ENCODE measurements around the gene PRRT4. TPM values are rescaled to one million over a fixed set of nuclear protein-coding genes. Genes with fewer than 3 reads are reported as not detected.

The PRRT4 gene
- total and polyA plus RNA-seq, 2 of the 13 experiments (the other 11 are each of a cell fraction or from before 2014, with no cell fraction given): not detected

DNA sequence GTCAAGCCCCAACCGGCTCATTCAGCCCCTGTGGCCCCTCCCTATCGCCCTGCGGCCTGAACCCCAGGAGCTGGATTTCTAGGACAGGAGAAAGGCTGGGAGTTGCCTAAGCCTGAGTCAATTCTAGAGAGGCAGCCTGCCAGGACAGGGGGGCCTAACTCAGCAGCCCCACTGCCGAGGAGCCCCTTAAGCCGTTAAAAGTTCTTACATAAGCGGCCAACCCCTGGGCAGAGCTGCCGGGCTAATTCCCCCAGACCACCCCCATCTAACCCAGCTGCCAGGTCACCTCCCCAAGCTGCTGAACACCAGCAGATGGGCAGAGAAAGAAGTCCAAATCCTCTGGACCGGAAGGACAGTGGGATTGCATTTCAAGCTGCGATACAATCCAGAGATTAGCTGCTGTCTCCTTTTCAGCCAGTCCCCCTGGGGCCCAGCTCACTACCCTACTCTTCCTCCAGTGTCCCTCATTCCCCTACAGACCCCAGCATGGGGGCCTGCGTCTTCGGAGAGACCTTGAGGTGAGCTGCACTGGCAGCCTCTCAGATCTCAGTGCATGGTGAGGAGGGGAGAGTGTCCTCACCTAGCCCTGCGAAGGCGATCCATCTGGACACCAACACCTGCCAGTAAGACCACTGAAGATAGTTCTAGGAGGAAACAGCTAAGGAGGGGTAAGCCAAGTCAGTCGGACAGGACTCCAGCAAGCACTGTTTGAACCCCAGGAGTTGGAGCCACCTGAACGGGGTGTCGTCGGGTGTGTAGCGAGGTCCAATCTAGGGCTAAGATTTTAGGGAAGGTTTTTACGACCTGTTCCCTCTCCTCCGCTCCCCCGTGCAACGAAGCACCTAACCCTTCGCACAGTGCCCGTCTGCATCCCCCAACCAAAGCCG, 47.5 kb upstream of the PRRT4 start (continued):
- TF ChIP-seq PAWR (CRISPR knock-in tag; IDR thresholded peaks at IDR 0.05; ENCODE audit: borderline replicate concordance) (no peak), ATM (IDR thresholded peaks at IDR 0.05; ENCODE audit: borderline replicate concordance) (no peak), ZSCAN21 (CRISPR knock-in tag; IDR thresholded peaks at IDR 0.05; ENCODE audit: borderline replicate concordance) (no peak), MTF1 (CRISPR knock-in tag; IDR thresholded peaks at IDR 0.05) (no peak), ETV5 (CRISPR knock-in tag; IDR thresholded peaks at IDR 0.05; ENCODE audit: borderline replicate concordance) (peak; percentile 70; the same call in 1 of the 2 replicates), XBP1 (CRISPR knock-in tag; IDR thresholded peaks at IDR 0.05) (no peak), ZNF3 (CRISPR knock-in tag; IDR thresholded peaks at IDR 0.05) (no peak), DMAP1 (CRISPR knock-in tag; IDR thresholded peaks at IDR 0.05) (no peak), ZNF614 (CRISPR knock-in tag; IDR thresholded peaks at IDR 0.05; ENCODE audit: borderline replicate concordance) (no peak), ZNF30 (CRISPR knock-in tag; IDR thresholded peaks at IDR 0.05) (no peak), SNRNP70 (IDR thresholded peaks at IDR 0.05; ENCODE audit: low read depth, low read length) (no peak), MTA3 (CRISPR knock-in tag; IDR thresholded peaks at IDR 0.05) (no peak), RAD21 (CRISPR knock-in tag; IDR thresholded peaks at IDR 0.05) (no peak), ARNT2 (CRISPR knock-in tag; IDR thresholded peaks at IDR 0.05; ENCODE audit: low read depth) (no peak)
- TF ChIP-seq, protein P1, sequence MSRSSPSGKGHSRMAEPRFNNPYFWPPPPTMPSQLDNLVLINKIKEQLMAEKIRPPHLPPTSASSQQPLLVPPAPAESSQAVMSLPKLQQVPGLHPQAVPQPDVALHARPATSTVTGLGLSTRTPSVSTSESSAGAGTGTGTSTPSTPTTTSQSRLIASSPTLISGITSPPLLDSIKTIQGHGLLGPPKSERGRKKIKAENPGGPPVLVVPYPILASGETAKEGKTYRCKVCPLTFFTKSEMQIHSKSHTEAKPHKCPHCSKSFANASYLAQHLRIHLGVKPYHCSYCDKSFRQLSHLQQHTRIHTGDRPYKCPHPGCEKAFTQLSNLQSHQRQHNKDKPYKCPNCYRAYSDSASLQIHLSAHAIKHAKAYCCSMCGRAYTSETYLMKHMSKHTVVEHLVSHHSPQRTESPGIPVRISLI (CRISPR knock-in tag; IDR thresholded peaks at IDR 0.05; ENCODE audit: borderline replicate concordance): no peak
- TF ChIP-seq, protein P2, sequence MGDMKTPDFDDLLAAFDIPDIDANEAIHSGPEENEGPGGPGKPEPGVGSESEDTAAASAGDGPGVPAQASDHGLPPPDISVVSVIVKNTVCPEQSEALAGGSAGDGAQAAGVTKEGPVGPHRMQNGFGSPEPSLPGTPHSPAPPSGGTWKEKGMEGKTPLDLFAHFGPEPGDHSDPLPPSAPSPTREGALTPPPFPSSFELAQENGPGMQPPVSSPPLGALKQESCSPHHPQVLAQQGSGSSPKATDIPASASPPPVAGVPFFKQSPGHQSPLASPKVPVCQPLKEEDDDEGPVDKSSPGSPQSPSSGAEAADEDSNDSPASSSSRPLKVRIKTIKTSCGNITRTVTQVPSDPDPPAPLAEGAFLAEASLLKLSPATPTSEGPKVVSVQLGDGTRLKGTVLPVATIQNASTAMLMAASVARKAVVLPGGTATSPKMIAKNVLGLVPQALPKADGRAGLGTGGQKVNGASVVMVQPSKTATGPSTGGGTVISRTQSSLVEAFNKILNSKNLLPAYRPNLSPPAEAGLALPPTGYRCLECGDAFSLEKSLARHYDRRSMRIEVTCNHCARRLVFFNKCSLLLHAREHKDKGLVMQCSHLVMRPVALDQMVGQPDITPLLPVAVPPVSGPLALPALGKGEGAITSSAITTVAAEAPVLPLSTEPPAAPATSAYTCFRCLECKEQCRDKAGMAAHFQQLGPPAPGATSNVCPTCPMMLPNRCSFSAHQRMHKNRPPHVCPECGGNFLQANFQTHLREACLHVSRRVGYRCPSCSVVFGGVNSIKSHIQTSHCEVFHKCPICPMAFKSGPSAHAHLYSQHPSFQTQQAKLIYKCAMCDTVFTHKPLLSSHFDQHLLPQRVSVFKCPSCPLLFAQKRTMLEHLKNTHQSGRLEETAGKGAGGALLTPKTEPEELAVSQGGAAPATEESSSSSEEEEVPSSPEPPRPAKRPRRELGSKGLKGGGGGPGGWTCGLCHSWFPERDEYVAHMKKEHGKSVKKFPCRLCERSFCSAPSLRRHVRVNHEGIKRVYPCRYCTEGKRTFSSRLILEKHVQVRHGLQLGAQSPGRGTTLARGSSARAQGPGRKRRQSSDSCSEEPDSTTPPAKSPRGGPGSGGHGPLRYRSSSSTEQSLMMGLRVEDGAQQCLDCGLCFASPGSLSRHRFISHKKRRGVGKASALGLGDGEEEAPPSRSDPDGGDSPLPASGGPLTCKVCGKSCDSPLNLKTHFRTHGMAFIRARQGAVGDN (CRISPR knock-in tag; IDR thresholded peaks at IDR 0.05): no peak; the same call in 1 of the 2 replicates

Data from HepG2 (cell line).